ENCODE results near the gene GPI.

- no peak for TF ChIP-seq CTCF (IDR thresholded peaks at IDR 0.05; ENCODE audit: insufficient read depth, low read length)
- no peak for TF ChIP-seq POLR2AphosphoS5 (IDR thresholded peaks at IDR 0.05; ENCODE audit: low read depth)
- no peak for TF ChIP-seq REST (IDR thresholded peaks at IDR 0.05; ENCODE audit: insufficient replicate concordance, low read depth)
- no peak for TF ChIP-seq SPI1 (IDR thresholded peaks at IDR 0.05; ENCODE audit: borderline replicate concordance, low read depth)
These were observed 22.4 kb downstream of the GPI start for GRCh38 chr19:34387446-34387810.
